GM23248 (cell line): ENCODE measurements around the gene ATE1. TPM values are rescaled to one million over a fixed set of nuclear protein-coding genes. Genes with fewer than 3 reads are reported as not detected.

Experiments
- DNase-seq: peaks from one replicate; pipeline ENCODE4 v3.0.0-alpha.2; 2015
- H2AFZ ChIP-seq: fragments of 200-600 bp; sonication (generic); 2 replicates; pipeline ENCODE4 v1.6.1; 2016; ENCODE audit warnings: antibody characterized with exemption
- H3F3A ChIP-seq: fragments of 200-600 bp; sonication (generic); 2 replicates; pipeline ENCODE4 v1.6.1; 2016; ENCODE audit warnings: mild to moderate bottlenecking, antibody characterized with exemption, mixed run types; ENCODE audit not compliant: insufficient read depth
- H3K27ac ChIP-seq: fragments of 200-600 bp; sonication (generic); 2 replicates; pipeline ENCODE4 v1.5.1; 2016; ENCODE audit warnings: mild to moderate bottlenecking
- H3K27me3 ChIP-seq: fragments of 200-600 bp; sonication (generic); replicated peaks from 2 replicates; pipeline ENCODE4 v1.6.1; 2016; ENCODE audit warnings: mild to moderate bottlenecking; ENCODE audit not compliant: insufficient read depth
- H3K36me3 ChIP-seq: fragments of 200-600 bp; sonication (generic); 2 replicates; pipeline ENCODE4 v1.6.1; 2016; ENCODE audit warnings: low read depth, mild to moderate bottlenecking
- H3K4me1 ChIP-seq: fragments of 200-600 bp; sonication (generic); 2 replicates; pipeline ENCODE4 v1.6.1; 2016; ENCODE audit warnings: mild to moderate bottlenecking; ENCODE audit not compliant: insufficient read depth
- H3K4me2 ChIP-seq: fragments of 200-600 bp; sonication (generic); one replicate; pipeline ENCODE4 v1.6.1; 2016; ENCODE audit warnings: mild to moderate bottlenecking; ENCODE audit not compliant: unreplicated experiment
- H3K4me3 ChIP-seq: fragments of 200-600 bp; sonication (generic); 2 replicates; pipeline ENCODE4 v1.5.1; 2016; ENCODE audit warnings: mild to moderate bottlenecking
- H3K79me2 ChIP-seq: fragments of 200-600 bp; sonication (generic); 2 replicates; pipeline ENCODE4 v1.6.1; 2016; ENCODE audit warnings: mild to moderate bottlenecking; ENCODE audit not compliant: insufficient read depth
- H3K9ac ChIP-seq: fragments of 200-600 bp; sonication (generic); 2 replicates; pipeline ENCODE4 v1.6.1; 2016; ENCODE audit warnings: mild to moderate bottlenecking
- H3K9me2 ChIP-seq: fragments of 200-600 bp; sonication (generic); 2 replicates; pipeline ENCODE4 v1.6.1; 2016; ENCODE audit warnings: mixed run types, mild to moderate bottlenecking, moderate library complexity; ENCODE audit not compliant: insufficient read depth
- H3K9me3 ChIP-seq: fragments of 200-600 bp; sonication (generic); one replicate; pipeline ENCODE4 v1.6.1; 2017; ENCODE audit warnings: low read depth
- H4K20me1 ChIP-seq: fragments of 200-600 bp; sonication (generic); 2 replicates; pipeline ENCODE4 v1.6.0; 2016; ENCODE audit not compliant: insufficient read depth
- EZH2 ChIP-seq: fragments of 200-600 bp; sonication (generic); IDR thresholded peaks from 2 replicates; pipeline ENCODE4 v1.6.1; 2018; ENCODE audit warnings: antibody characterized with exemption, mild to moderate bottlenecking; ENCODE audit not compliant: insufficient read depth, poor library complexity, severe bottlenecking
- EZH2phosphoT487 ChIP-seq: fragments of 200-600 bp; sonication (generic); IDR thresholded peaks from 2 replicates; pipeline ENCODE4 v1.6.1; 2018; ENCODE audit warnings: antibody characterized with exemption, moderate library complexity, mild to moderate bottlenecking, low read depth; ENCODE audit not compliant: insufficient read depth
- WGBS, 2 experiments: methylation state at CpG; one replicate each; pipeline ENCODE4 v1.1.6; 2015 to 2017; ENCODE audit warnings: low lambda C conversion rate in 2 of 2, low coverage in 1 of 2; ENCODE audit errors: missing lambda C conversion rate in 2 of 2; 5-methylcytosine and 5-hydroxymethylcytosine counted together
- in situ Hi-C: fragments of 300-500 bp; cut with MboI; formaldehyde crosslinking; loops from 2 replicates; pipeline ENCODE4 v1.15.0; 2020
- polyA plus RNA-seq: library from polyadenylated mRNA; unstranded; fragments of >200 nt; fragmentation: Nextera tagmentation; extraction: Ambion mirVana; gene quantifications from 2 replicates; pipeline ENCODE4 v1.2.1, GENCODE V29; 2016
- total RNA-seq: library from RNA; depleted of rRNA; stranded (reverse); fragments of >200 nt; shearing (Covaris generic); gene quantifications from 2 replicates; pipeline ENCODE4 v1.2.3, GENCODE V29; 2014

Gene ATE1
- total and polyA plus RNA-seq, 2 experiments from 2014 or later = 14.8 to 19.1 TPM

DNA sequence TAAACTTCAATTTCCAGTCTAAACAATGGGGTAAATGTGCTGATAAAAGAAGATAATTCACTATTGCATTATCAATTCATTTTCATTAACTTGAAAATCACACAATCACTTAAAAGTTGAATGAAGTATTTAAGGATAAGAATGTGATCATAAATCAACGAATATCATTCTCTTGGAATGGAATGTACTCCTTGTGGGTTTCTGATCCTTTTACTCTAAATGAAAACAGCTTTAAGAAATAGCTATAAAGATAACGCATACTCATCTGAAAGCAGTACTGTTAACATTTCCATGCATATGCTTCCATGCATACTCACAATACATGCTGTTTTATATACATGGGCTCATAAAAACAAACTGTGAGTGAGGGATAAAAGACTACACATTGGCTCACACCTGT, 108.8 kb downstream of the ATE1 start:
- no peak overlapping the region for H3K4me3 ChIP-seq
- TF ChIP-seq EZH2 (no peak), EZH2phosphoT487 (no peak)
- no peak overlapping the region for H3K4me2 ChIP-seq
- no peak overlapping the region for H3K9ac ChIP-seq
- no peaks in the 10 kb centered on the region for H3K9me2 ChIP-seq
- no peaks in the 10 kb centered on the region for H4K20me1 ChIP-seq
- no peak for DNase-seq
- no peaks in the 10 kb centered on the region for H3K4me1 ChIP-seq
- H3K36me3 ChIP-seq = no peaks in the 10 kb centered on the region
- H3K27ac ChIP-seq = no peak overlapping the region
- WGBS, 2 experiments = 50 to 59% methylated on average over 2 of the region's 2 CpGs
- no peaks in the 10 kb centered on the region for H3K27me3 ChIP-seq
- no peaks in the 10 kb centered on the region for H3K9me3 ChIP-seq
- H2AFZ ChIP-seq = no peak overlapping the region
- no peaks in the 10 kb centered on the region for H3F3A ChIP-seq
- no peaks in the 10 kb centered on the region for H3K79me2 ChIP-seq
- in situ Hi-C loops = no loop called here

DNA sequence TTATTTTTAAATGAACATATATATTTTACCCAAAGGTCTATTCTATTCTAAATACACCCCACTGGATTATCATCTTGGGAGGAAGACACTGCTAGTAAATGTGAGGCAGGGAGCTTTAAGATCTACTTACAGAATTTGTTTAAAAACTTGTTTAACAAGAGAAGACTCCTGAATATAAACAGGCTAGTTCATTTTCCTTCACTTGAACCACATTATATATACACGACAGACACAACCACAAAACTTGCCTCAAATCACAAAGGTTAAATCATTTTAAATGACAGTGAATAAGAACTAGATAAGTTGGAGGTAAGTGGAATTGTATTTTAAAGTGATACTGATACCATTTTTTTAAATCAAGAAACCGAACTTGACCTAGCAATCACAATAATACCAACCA, 109.2 kb downstream of the ATE1 start:
- WGBS, 2 experiments = 70 to 71% methylated on average over 2 of the region's 2 CpGs
- Histone ChIP-seq H3K4me2 (no peak overlapping the region), H3K79me2 (no peaks in the 10 kb centered on the region), H3K4me3 (no peak overlapping the region), H3K9me2 (no peaks in the 10 kb centered on the region), H3K4me1 (no peaks in the 10 kb centered on the region), H2AFZ (no peak overlapping the region), H4K20me1 (no peaks in the 10 kb centered on the region), H3K9ac (no peak overlapping the region), H3K27me3 (no peaks in the 10 kb centered on the region), H3K27ac (no peak overlapping the region), H3F3A (no peaks in the 10 kb centered on the region), H3K9me3 (no peaks in the 10 kb centered on the region), H3K36me3 (no peaks in the 10 kb centered on the region)
- in situ Hi-C loops = no loop called here
- no peak for DNase-seq
- TF ChIP-seq EZH2 (no peak), EZH2phosphoT487 (no peak)

- TF ChIP-seq EZH2phosphoT487 (no peak), EZH2 (no peak)
- Histone ChIP-seq H2AFZ (no peak overlapping the region), H3K79me2 (no peaks in the 10 kb centered on the region), H3F3A (peaks cover 4% of the 10 kb centered on the region; the same call in 1 of the 2 replicates), H3K27ac (no peak overlapping the region), H3K36me3 (no peaks in the 10 kb centered on the region), H3K4me1 (peaks cover 5% of the 10 kb centered on the region; the same call in 1 of the 2 replicates), H3K27me3 (no peaks in the 10 kb centered on the region), H3K9me2 (no peaks in the 10 kb centered on the region), H3K9ac (no peak overlapping the region), H3K9me3 (no peaks in the 10 kb centered on the region), H3K4me3 (no peak overlapping the region), H3K4me2 (no peak overlapping the region), H4K20me1 (no peaks in the 10 kb centered on the region)
- 79 to 86% methylated on average over 1 of the region's 1 CpG for WGBS, 2 experiments
- no peak for DNase-seq
- in situ Hi-C loops = no loop called here
These were observed 111.6 kb downstream of the ATE1 start for GRCh38 chr10:121816197-121816596.

- no peaks in the 10 kb centered on the region for H3K79me2 ChIP-seq
- H4K20me1 ChIP-seq = no peaks in the 10 kb centered on the region
- H3K36me3 ChIP-seq = no peaks in the 10 kb centered on the region
- DNase-seq = no peak
- H3K9me3 ChIP-seq = no peaks in the 10 kb centered on the region
- no peaks in the 10 kb centered on the region for H3K9me2 ChIP-seq
- no peak overlapping the region for H3K27ac ChIP-seq
- TF ChIP-seq EZH2phosphoT487 = no peak
- no peak for TF ChIP-seq EZH2
- H3K4me2 ChIP-seq = no peak overlapping the region
- 75 to 80% methylated on average over 4 of the region's 4 CpGs for WGBS, 2 experiments
- H3K4me1 ChIP-seq = peaks cover 5% of the 10 kb centered on the region; the same call in 1 of the 2 replicates
- H3F3A ChIP-seq = peaks cover 4% of the 10 kb centered on the region; the same call in 1 of the 2 replicates
- no peaks in the 10 kb centered on the region for H3K27me3 ChIP-seq
- H3K4me3 ChIP-seq = no peak overlapping the region
- in situ Hi-C loops = no loop called here
- H3K9ac ChIP-seq = no peak overlapping the region
- H2AFZ ChIP-seq = no peak overlapping the region
These were observed 114.0 kb downstream of the ATE1 start for GRCh38 chr10:121813857-121814256.

- no peak overlapping the region for H3K27ac ChIP-seq
- WGBS, 2 experiments = 96 to 98% methylated on average over 1 of the region's 1 CpG
- no peak overlapping the region for H3K9ac ChIP-seq
- no peak overlapping the region for H3K4me2 ChIP-seq
- H3K4me1 ChIP-seq = peaks cover 5% of the 10 kb centered on the region; the same call in 1 of the 2 replicates
- H3F3A ChIP-seq = peaks cover 4% of the 10 kb centered on the region; the same call in 1 of the 2 replicates
- DNase-seq = peak; percentile 39
- no peaks in the 10 kb centered on the region for H3K9me3 ChIP-seq
- H3K4me3 ChIP-seq = no peak overlapping the region
- in situ Hi-C loops = no loop called here
- no peaks in the 10 kb centered on the region for H3K9me2 ChIP-seq
- no peak overlapping the region for H2AFZ ChIP-seq
- H4K20me1 ChIP-seq = no peaks in the 10 kb centered on the region
- H3K36me3 ChIP-seq = no peaks in the 10 kb centered on the region
- no peaks in the 10 kb centered on the region for H3K79me2 ChIP-seq
- no peak for TF ChIP-seq EZH2
- no peak for TF ChIP-seq EZH2phosphoT487
- H3K27me3 ChIP-seq = no peaks in the 10 kb centered on the region
These were observed 114.5 kb downstream of the ATE1 start for GRCh38 chr10:121813211-121813815.
